HFFc6 (cell line): Measurements from ENCODE around the gene MUSTN1. TPM values are rescaled to one million over a fixed set of nuclear protein-coding genes. Genes with fewer than 3 reads are reported as not detected.

Experiments
- DNase-seq: peaks from one replicate; pipeline ENCODE4 v3.0.0-alpha.2; 2018
- H3K27ac Mint-ChIP-seq: 2 replicates; pipeline ENCODE4 v1.8.0; 2020; ENCODE audit warnings: mild to moderate bottlenecking, mixed read lengths
- H3K27me3 Mint-ChIP-seq: 2 replicates; pipeline ENCODE4 v1.8.0; 2021; ENCODE audit warnings: mild to moderate bottlenecking, moderate library complexity, mixed read lengths; ENCODE audit not compliant: insufficient read depth
- H3K36me3 Mint-ChIP-seq: 2 replicates; pipeline ENCODE4 v1.8.0; 2021; ENCODE audit warnings: low read depth, mixed read lengths
- H3K4me1 Mint-ChIP-seq: 2 replicates; pipeline ENCODE4 v1.8.0; 2020; ENCODE audit warnings: low read depth, mixed read lengths
- H3K4me3 Mint-ChIP-seq: 2 replicates; pipeline ENCODE4 v1.8.0; 2020; ENCODE audit warnings: mild to moderate bottlenecking, moderate library complexity, mixed read lengths
- H3K9me3 Mint-ChIP-seq: 2 replicates; pipeline ENCODE4 v1.8.0; 2020; ENCODE audit warnings: mild to moderate bottlenecking, mixed read lengths
- CTCF ChIP-seq: fragments of 200-600 bp; sonication (generic); IDR thresholded peaks from 2 replicates; pipeline ENCODE4 v1.5.0; 2021; ENCODE audit warnings: antibody characterized with exemption, mild to moderate bottlenecking
- total RNA-seq, 6 experiments: library from RNA; stranded (reverse); fragmentation: NEBNext Ultra II Directional; extraction: Animal tissue kit (Norgen Biotek cat#: 25700); gene quantifications; 2 replicates in 1 of 6; 3 replicates in 5 of 6; pipeline ENCODE4 v1.2.3, GENCODE V29; 2021

MUSTN1 gene
- total RNA-seq, 6 experiments from 2014 or later = 0.39 TPM; not detected in 5

- Mint-ChIP-seq H3K4me1 (peaks cover 5% of the 10 kb centered on the region), H3K9me3 (no peaks in the 10 kb centered on the region), H3K27ac (no peak overlapping the region), H3K27me3 (no peaks in the 10 kb centered on the region), H3K4me3 (no peak overlapping the region), H3K36me3 (peaks cover 7% of the 10 kb centered on the region)
- DNase-seq = no peak
- TF ChIP-seq CTCF = no peak
Measured at GRCh38 chr3:52879581-52879980, 44.8 kb upstream of the MUSTN1 start.

- no peaks in the 10 kb centered on the region for H3K9me3 Mint-ChIP-seq
- peaks cover 8% of the 10 kb centered on the region for H3K4me1 Mint-ChIP-seq
- H3K27ac Mint-ChIP-seq = no peak overlapping the region
- no peak for DNase-seq
- TF ChIP-seq CTCF = peak; percentile 38
- no peak overlapping the region for H3K4me3 Mint-ChIP-seq
- no peaks in the 10 kb centered on the region for H3K27me3 Mint-ChIP-seq
- H3K36me3 Mint-ChIP-seq = peaks cover 6% of the 10 kb centered on the region; the same call in 1 of the 2 replicates
Measured at GRCh38 chr3:52879090-52879489, 44.3 kb upstream of the MUSTN1 start.

DNA sequence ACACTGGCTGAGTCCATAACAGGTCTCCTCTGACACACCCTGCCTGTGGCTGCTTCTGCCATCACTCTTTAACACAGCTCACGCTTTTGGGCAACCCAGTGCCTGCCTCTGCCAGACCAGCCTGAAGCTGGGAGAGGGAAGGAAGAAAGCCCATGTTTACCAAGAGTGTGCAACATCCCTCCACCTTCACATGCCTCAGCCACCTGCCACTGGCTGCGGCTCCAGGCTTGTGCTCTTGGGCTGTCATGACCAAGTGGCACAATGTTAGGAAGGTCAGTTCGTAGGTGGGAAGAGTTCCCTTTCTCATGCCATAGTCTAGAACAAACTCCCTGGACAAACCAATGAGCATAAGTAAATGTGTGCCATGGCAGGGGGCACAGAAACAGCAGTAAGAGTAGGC is 42.3 kb upstream of the MUSTN1 start:
- DNase-seq = no peak
- peaks cover 13% of the 10 kb centered on the region for H3K4me1 Mint-ChIP-seq
- no peak for TF ChIP-seq CTCF

DNA sequence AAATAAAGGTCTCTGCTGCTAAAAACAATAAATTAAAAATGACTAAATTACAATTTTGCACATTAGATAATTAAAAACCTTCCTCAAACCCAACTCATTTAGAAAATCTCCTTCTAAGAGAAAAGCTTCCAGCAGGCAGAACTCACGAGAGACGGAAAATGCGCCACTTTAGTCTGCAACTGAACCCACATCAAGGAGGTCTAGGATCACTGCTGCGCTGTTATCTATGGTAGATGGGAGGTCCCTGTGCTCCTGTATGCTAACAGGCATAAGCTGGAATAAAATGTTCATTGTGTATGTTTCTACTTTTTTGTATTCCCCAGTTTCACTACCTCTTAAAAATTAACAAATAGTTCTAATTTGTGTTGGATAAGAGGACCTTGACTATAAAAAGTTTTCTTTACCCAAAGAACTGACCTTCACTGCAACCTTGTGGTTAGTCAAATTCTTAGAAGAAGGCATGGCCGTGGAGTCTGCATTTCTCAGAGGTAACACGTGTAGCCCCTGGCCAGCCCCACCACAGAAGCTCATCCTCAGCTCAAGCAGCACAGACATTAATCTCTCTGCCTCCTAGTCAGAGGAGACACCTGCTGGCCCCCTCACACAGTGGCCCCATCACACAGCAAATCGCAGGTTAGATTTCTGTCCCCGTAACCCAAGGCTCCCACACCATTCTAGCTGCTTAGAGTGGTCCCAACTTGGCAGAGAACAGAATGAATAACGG is 40.2 kb upstream of the MUSTN1 start:
- peaks cover under 1% of the 10 kb centered on the region; the same call in 1 of the 2 replicates for H3K36me3 Mint-ChIP-seq
- peaks cover 9% of the 10 kb centered on the region for H3K4me1 Mint-ChIP-seq
- H3K27me3 Mint-ChIP-seq = no peaks in the 10 kb centered on the region
- no peaks in the 10 kb centered on the region for H3K9me3 Mint-ChIP-seq
- no peak for TF ChIP-seq CTCF
- H3K27ac Mint-ChIP-seq = no peak overlapping the region
- H3K4me3 Mint-ChIP-seq = no peak overlapping the region
- DNase-seq = no peak

More for the DNA sequence above, 42.3 kb upstream of the MUSTN1 start:
- H3K36me3 Mint-ChIP-seq = peaks cover 6% of the 10 kb centered on the region; the same call in 1 of the 2 replicates
- H3K9me3 Mint-ChIP-seq = no peaks in the 10 kb centered on the region
- H3K27ac Mint-ChIP-seq = no peak overlapping the region
- H3K27me3 Mint-ChIP-seq = no peaks in the 10 kb centered on the region
- no peak overlapping the region for H3K4me3 Mint-ChIP-seq

- Mint-ChIP-seq H3K4me3 (no peak overlapping the region), H3K9me3 (no peaks in the 10 kb centered on the region), H3K4me1 (peaks cover 9% of the 10 kb centered on the region), H3K36me3 (no peaks in the 10 kb centered on the region), H3K27me3 (no peaks in the 10 kb centered on the region), H3K27ac (no peak overlapping the region)
- DNase-seq = no peak
- no peak; the same call in 1 of the 2 replicates for TF ChIP-seq CTCF
Measured at GRCh38 chr3:52874160-52874701, 39.4 kb upstream of the MUSTN1 start.
